K562 (cell line): Measurements from ENCODE around the gene FOXD3.

Experiments
- FOS ChIP-seq: IDR thresholded peaks from 3 replicates; pipeline ENCODE4 v1.6.1; 2011; ENCODE audit not compliant: insufficient read length; ENCODE audit errors: extremely low read depth
- MYC ChIP-seq, 2 experiments: fragments of 250-450 bp in 1 of 2; sonication (Bioruptor Pico) in 1 of 2; IDR thresholded peaks; 2 replicates each; pipeline versions ENCODE4 v1.5.1 to v1.6.1; 2012 to 2021; ENCODE audit warnings: low read depth in 2 of 2, borderline replicate concordance in 1 of 2, improper control_type of control experiment in 1 of 2, low read length in 1 of 2, mild to moderate bottlenecking in 1 of 2, moderate library complexity in 1 of 2
- SMAD1 ChIP-seq: fragments of 150-350 bp; IDR thresholded peaks from 2 replicates; pipeline ENCODE4 v1.6.1; 2014; ENCODE audit warnings: low read length, low read depth; ENCODE audit not compliant: partially characterized antibody
- TF ChIP-seq, protein P1 (sequence below), 3 experiments: IDR thresholded peaks in 2 of 3; conservative IDR thresholded peaks in 1 of 3; 2 replicates each; pipeline ENCODE4 v1.5.1; 2011 to 2012; ENCODE audit warnings: low read length in 3 of 3, mild to moderate bottlenecking in 3 of 3, control low read depth in 2 of 3, improper control_type of control experiment in 1 of 3, inconsistent platforms in 1 of 3, low read depth in 1 of 3, mixed read lengths in 1 of 3, moderate library complexity in 1 of 3; ENCODE audit not compliant: insufficient read depth in 2 of 3

DNA sequence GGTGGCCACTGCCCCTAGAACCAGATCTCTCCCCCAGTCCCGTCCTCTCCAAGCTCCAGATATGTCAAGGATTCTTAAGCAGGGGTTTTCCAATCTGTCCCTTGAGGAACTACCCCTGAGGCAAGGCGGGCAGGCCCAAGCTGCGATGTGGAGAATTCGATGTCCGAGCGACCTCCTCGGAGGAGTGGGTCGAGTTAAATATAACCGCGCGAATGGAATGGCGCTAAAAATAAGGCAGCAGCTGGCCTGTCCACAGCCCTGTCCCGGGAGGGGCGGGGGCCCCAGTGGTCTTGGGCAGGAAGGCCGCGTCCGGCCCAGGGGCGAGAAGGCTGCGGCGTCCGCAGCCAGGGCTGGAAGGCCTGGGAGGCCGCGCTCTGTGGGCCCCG, 5.8 kb upstream of the FOXD3 start:
- no peak for TF ChIP-seq FOS
- no peak for TF ChIP-seq SMAD1
- TF ChIP-seq MYC (IDR thresholded peaks at IDR 0.05; ENCODE audit: low read depth, low read length) = no peak
- no peak for TF ChIP-seq MYC (CRISPR knock-in tag; IDR thresholded peaks at IDR 0.05; ENCODE audit: borderline replicate concordance, low read depth)
- TF ChIP-seq, protein P1, sequence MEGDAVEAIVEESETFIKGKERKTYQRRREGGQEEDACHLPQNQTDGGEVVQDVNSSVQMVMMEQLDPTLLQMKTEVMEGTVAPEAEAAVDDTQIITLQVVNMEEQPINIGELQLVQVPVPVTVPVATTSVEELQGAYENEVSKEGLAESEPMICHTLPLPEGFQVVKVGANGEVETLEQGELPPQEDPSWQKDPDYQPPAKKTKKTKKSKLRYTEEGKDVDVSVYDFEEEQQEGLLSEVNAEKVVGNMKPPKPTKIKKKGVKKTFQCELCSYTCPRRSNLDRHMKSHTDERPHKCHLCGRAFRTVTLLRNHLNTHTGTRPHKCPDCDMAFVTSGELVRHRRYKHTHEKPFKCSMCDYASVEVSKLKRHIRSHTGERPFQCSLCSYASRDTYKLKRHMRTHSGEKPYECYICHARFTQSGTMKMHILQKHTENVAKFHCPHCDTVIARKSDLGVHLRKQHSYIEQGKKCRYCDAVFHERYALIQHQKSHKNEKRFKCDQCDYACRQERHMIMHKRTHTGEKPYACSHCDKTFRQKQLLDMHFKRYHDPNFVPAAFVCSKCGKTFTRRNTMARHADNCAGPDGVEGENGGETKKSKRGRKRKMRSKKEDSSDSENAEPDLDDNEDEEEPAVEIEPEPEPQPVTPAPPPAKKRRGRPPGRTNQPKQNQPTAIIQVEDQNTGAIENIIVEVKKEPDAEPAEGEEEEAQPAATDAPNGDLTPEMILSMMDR (IDR thresholded peaks at IDR 0.05 in 2 of 3, conservative IDR thresholded peaks at IDR 0.05 in 1 of 3; ENCODE audit: insufficient read depth in 2 of 3, low read depth in 1 of 3, low read length in 3 of 3) = no peak
